SHP77 (cell line): Measurements from ENCODE around the gene SNX32.

Experiments used
- DNase-seq, 2 experiments: peaks; one replicate each; lab custom pipeline; 2025; lab: John Stamatoyannopoulos, UW

The SNX32 gene

GRCh38 chr11:65868907-65869306 lies 35.1 kb downstream of the SNX32 start:
- DNase-seq = no peak

- no peak for DNase-seq
Measured at GRCh38 chr11:65869643-65870306, 36.0 kb downstream of the SNX32 start.

GRCh38 chr11:65870307-65870658 lies 36.5 kb downstream of the SNX32 start:
- DNase-seq = no peak

- DNase-seq = peak in 1 of 2 experiments; percentile 45
Measured at GRCh38 chr11:65870706-65871681, 37.2 kb downstream of the SNX32 start.

GRCh38 chr11:65871811-65872548 lies 38.2 kb downstream of the SNX32 start:
- DNase-seq = no peak

GRCh38 chr11:65872586-65873317 lies 39.0 kb downstream of the SNX32 start, which contains the start of gene EFEMP2:
Gene EFEMP2, minus strand, starts transcription at chr11:65872800. Its CDS starts 446 bp downstream, at chr11:65872354.
- no peak for DNase-seq

GRCh38 chr11:65873318-65874156 lies 39.8 kb downstream of the SNX32 start:
- DNase-seq = peak; percentile 88 to 92

- no peak for DNase-seq
Measured at GRCh38 chr11:65879617-65880016, 45.9 kb downstream of the SNX32 start, which contains the start of gene CTSW. Gene CTSW, plus strand, starts transcription at chr11:65879837. Its CDS starts 18 bp downstream, at chr11:65879855.

GRCh38 chr11:65880027-65880426 lies 46.3 kb downstream of the SNX32 start:
- DNase-seq = no peak

- no peak for DNase-seq
Measured at GRCh38 chr11:65880844-65881421, 47.2 kb downstream of the SNX32 start.

- no peak for DNase-seq
Measured at GRCh38 chr11:65882120-65883057, 48.6 kb downstream of the SNX32 start.

- no peak for DNase-seq
Measured at GRCh38 chr11:65883058-65883761, 49.4 kb downstream of the SNX32 start.

- no peak for DNase-seq
Measured at GRCh38 chr11:65883786-65884715, 50.3 kb downstream of the SNX32 start.

- peak; percentile 57 to 64 for DNase-seq
Measured at GRCh38 chr11:65884716-65885092, 50.9 kb downstream of the SNX32 start.

- DNase-seq = no peak
Measured at GRCh38 chr11:65885231-65885630, 51.5 kb downstream of the SNX32 start.

GRCh38 chr11:65885808-65886536 lies 52.2 kb downstream of the SNX32 start:
- no peak for DNase-seq
